Left lung (tissue), 10 donors: ENCODE measurements around the gene R3HDML. TPM values are rescaled to one million over a fixed set of nuclear protein-coding genes. Genes with fewer than 3 reads are reported as not detected.
A peak's percentile ranks its signal among the peaks of the same experiment; 100 is the strongest.

Source experiments
- ATAC-seq: fragments of 200-7000 bp; cut with Tn5 transposase; one replicate; pipeline ENCODE4 v1.9.1; 2020; ENCODE audit warnings: moderate library complexity
- DNase-seq, 4 donors: peaks; one replicate each; pipeline ENCODE4 v3.0.0-alpha.2; 2013 to 2020
- H3K27ac ChIP-seq, 2 donors: fragments of 200-600 bp; sonication (generic) in 1 of 2; one replicate each; pipeline versions ENCODE4 v1.5.0 to v1.8.0; 2020 to 2021
- H3K27me3 ChIP-seq, 2 donors: fragments of 200-600 bp; sonication (generic) in 1 of 2; one replicate each; pipeline versions ENCODE4 v1.5.0 to v1.8.0; 2020 to 2021
- H3K36me3 ChIP-seq, 2 donors: fragments of 200-600 bp; sonication (generic) in 1 of 2; one replicate each; pipeline versions ENCODE4 v1.5.0 to v1.8.0; 2020 to 2021
- H3K4me1 ChIP-seq, 2 donors: fragments of 200-600 bp; one replicate each; pipeline ENCODE4 v1.8.0; 2021
- H3K4me3 ChIP-seq, 2 donors: fragments of 200-600 bp; sonication (generic) in 1 of 2; one replicate each; pipeline versions ENCODE4 v1.5.0 to v1.8.0; 2020 to 2021; ENCODE audit warnings: mild to moderate bottlenecking in 1 of 2
- H3K9me3 ChIP-seq, 2 donors: fragments of 200-600 bp; sonication (generic) in 1 of 2; one replicate each; pipeline versions ENCODE4 v1.5.0 to v1.8.0; 2020 to 2021
- intact Hi-C, 2 donors: fragments of 100-400 bp; cut with DNase I; formaldehyde crosslinking; loops; one replicate each; pipeline versions ENCODE4 v1.11.2 to v1.14.2; 2022
- polyA plus RNA-seq, 6 donors: library from polyadenylated mRNA; unstranded; fragments of 120-200 nt; gene quantifications; one replicate each; pipeline ENCODE4 v1.2.1, GENCODE V29; 2013; ENCODE audit not compliant: insufficient read length in 6 of 6
- total RNA-seq, 2 donors: library from RNA; stranded (reverse); fragmentation: NEBNext Ultra II Directional; extraction: Animal tissue kit (Norgen Biotek cat#: 25700); gene quantifications; one replicate each; pipeline ENCODE4 v1.2.1, GENCODE V29; 2021
- TF ChIP-seq, protein P1 (sequence below), 2 donors: fragments of 200-600 bp; sonication (generic) in 1 of 2; IDR thresholded peaks; one replicate each; pipeline versions ENCODE4 v1.5.0 to v1.8.0; 2021; ENCODE audit warnings: antibody characterized with exemption in 2 of 2
- donor health status: DM: no; HTN: yes; CAD: no.
- donor health status: DM: no; HTN: no; CAD: no.

R3HDML gene
- total and polyA plus RNA-seq, 8 donors, result 2.0 TPM; not detected in 7

DNA sequence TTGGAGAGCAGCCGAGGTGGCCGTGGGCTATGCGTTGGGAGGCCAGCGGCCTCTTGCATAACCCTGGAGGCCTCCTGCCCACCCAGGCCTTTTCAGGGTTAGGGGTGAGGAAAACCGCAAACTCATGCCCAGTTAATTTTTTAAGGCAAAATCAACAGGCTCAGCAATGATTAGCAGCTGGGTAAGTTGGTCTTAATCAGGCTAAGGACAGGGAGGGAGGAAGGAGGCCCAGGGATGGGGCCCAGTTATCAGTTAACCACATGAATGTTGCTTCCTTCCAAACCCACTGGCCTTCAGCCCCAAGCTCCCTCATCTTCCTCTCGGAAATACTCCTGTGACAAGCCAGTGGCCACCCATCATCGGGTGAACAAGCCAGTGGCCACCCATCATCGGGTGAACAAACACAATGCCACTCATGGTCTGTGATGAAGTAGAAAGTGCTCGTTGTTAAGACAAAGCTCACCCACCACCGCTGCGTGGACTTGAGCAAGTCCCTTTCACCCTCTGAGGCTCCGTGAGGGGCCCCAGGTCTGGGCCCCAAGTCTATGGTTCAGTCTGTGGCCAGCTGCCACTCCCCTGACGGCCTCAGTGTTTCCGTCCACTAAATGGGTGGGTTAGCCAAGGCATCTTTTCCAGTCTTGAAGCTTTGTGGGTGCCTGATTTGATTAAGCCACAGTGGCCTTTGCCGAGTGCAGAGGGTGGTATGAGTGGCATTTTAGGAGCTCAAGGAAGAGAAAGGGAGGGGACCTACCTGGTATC is 58.0 kb downstream of the R3HDML start:
- no peak overlapping the region for H3K27ac ChIP-seq
- peaks cover 0 to under 1% of the 10 kb centered on the region in 2 donors for H3K27me3 ChIP-seq
- TF ChIP-seq, protein P1, sequence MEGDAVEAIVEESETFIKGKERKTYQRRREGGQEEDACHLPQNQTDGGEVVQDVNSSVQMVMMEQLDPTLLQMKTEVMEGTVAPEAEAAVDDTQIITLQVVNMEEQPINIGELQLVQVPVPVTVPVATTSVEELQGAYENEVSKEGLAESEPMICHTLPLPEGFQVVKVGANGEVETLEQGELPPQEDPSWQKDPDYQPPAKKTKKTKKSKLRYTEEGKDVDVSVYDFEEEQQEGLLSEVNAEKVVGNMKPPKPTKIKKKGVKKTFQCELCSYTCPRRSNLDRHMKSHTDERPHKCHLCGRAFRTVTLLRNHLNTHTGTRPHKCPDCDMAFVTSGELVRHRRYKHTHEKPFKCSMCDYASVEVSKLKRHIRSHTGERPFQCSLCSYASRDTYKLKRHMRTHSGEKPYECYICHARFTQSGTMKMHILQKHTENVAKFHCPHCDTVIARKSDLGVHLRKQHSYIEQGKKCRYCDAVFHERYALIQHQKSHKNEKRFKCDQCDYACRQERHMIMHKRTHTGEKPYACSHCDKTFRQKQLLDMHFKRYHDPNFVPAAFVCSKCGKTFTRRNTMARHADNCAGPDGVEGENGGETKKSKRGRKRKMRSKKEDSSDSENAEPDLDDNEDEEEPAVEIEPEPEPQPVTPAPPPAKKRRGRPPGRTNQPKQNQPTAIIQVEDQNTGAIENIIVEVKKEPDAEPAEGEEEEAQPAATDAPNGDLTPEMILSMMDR (IDR thresholded peaks at IDR 0.05), result no peak
- ATAC-seq (peak; percentile 58), DNase-seq (peak in 1 of 4 donors; percentile 34)
- H3K4me1 ChIP-seq, result no peaks in the 10 kb centered on the region
- intact Hi-C loops, result no loop called here
- H3K9me3 ChIP-seq, result no peaks in the 10 kb centered on the region
- H3K36me3 ChIP-seq, result no peaks in the 10 kb centered on the region
- no peak overlapping the region for H3K4me3 ChIP-seq

DNA sequence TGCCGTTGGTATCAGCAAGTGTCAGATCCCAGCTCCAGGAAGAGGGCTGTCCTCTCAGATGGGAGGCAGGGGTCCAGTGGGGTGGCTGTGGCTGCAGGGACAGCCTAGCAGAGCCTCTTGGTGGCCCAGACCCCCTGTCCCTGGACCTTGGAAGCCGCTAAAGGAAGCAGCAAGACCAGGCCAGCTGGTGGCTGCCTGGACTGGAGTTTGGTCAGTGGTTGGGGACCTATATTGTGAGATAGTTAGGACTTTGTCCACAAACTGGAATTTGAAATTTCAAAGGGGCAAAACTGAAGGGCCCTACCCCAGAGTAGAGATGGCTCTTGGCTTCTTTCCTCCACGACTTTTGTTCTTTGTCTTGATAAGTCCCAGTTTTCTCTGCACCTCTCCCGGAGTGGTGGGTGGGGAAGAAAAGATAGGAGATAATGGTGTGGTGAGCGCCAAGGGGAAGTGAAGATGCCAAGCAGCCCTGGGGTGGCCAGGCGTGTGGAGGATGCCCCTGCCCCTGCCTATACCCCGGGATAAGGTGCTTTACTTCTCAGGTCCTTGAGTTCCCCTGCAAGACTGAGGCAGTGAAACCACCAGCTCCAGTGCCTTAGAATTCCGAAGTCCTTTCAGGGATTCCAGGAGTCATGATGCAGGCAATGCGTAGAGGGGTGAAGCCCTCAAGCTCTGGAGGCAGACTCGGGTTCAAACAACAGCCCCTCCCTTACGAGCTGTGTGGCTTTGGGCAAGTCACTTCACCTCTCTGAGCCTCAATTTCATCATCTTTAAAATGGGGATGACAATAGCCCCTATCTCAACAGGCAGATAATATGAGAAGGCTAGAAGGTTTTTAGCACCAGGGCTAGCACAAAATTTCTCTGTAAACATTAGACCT is 58.9 kb downstream of the R3HDML start:
- Histone ChIP-seq H3K9me3 (no peaks in the 10 kb centered on the region), H3K4me1 (no peaks in the 10 kb centered on the region), H3K27ac (no peak overlapping the region), H3K36me3 (no peaks in the 10 kb centered on the region), H3K4me3 (no peak overlapping the region), H3K27me3 (no peaks in the 10 kb centered on the region)
- ATAC-seq (no peak), DNase-seq (no peak)
- TF ChIP-seq, protein P1 (IDR thresholded peaks at IDR 0.05), result no peak
- intact Hi-C loops, result no loop called here

DNA sequence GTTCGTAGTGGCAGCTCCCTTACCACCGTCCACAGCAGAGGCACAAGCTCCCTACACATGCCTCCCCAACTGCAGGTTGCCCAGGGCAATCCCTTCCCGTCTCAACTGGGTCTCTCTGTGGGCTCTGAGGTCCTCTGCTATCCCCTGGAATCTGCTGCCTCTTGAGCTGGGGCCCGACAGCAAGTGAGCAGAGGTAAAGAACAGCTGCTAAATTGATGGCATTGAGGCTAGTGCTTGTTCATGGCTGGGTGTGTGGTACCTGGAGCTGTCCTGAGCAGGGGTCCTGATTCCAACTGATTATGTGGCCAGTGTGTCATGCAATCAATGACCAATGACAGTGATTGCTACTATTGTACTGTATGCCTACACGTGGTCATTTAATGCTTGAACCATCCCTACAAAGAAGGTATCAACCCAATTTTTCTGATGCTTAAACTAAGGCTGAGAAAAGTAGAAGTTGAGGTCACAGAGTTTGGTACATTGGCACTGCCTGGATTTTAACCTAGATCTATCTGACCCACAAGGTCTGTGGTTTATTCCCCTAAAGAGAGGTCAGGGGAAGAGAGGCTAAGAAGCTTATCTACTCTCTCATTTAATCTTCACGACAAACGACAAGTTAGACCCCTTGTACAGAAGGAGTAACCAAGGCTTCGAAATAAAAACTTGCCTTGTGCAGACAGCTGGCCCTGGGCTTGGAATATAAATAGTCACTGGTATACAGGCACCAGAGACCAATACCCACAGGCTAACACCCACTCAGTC is 59.7 kb downstream of the R3HDML start:
- Histone ChIP-seq H3K36me3 (no peaks in the 10 kb centered on the region), H3K9me3 (no peaks in the 10 kb centered on the region), H3K4me1 (no peaks in the 10 kb centered on the region), H3K27me3 (no peaks in the 10 kb centered on the region), H3K27ac (no peak overlapping the region), H3K4me3 (no peak overlapping the region)
- ATAC-seq (no peak), DNase-seq (no peak)
- intact Hi-C loops, result no loop called here
- TF ChIP-seq, protein P1 (IDR thresholded peaks at IDR 0.05), result no peak

DNA sequence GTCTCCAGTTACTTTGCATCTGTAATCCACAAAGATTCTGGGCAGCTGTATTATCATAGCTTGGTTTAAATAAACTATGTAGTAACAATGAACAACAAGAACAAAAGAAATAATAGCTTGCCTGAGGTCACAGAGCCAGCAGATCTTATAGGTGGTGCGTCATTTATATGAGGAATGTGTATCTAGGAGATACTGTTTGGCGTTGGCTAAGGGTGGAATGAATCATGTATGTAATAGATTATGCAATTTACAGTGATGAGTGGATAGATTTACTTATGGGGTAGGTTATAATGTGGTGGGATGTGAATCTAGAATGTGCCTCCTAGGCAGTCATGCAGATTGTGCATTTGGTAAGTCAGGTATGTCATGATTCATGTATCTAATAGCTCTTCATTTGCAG is 61.5 kb downstream of the R3HDML start:
- Histone ChIP-seq H3K4me3 (no peak overlapping the region), H3K9me3 (no peaks in the 10 kb centered on the region), H3K27me3 (no peaks in the 10 kb centered on the region), H3K27ac (no peak overlapping the region), H3K36me3 (no peaks in the 10 kb centered on the region), H3K4me1 (no peaks in the 10 kb centered on the region)
- intact Hi-C loops, result no loop called here
- TF ChIP-seq, protein P1 (IDR thresholded peaks at IDR 0.05), result no peak
- ATAC-seq, result no peak
- no peak for DNase-seq
